TTC549 (cell line): Measurements from ENCODE around the gene PIP5KL1.

Experiments used
- FAIRE-seq: peaks from 2 replicates; lab custom pipeline; 2012; peaks lifted over from hg19 to GRCh38; lab: Jason Lieb, UNC

The PIP5KL1 gene

DNA sequence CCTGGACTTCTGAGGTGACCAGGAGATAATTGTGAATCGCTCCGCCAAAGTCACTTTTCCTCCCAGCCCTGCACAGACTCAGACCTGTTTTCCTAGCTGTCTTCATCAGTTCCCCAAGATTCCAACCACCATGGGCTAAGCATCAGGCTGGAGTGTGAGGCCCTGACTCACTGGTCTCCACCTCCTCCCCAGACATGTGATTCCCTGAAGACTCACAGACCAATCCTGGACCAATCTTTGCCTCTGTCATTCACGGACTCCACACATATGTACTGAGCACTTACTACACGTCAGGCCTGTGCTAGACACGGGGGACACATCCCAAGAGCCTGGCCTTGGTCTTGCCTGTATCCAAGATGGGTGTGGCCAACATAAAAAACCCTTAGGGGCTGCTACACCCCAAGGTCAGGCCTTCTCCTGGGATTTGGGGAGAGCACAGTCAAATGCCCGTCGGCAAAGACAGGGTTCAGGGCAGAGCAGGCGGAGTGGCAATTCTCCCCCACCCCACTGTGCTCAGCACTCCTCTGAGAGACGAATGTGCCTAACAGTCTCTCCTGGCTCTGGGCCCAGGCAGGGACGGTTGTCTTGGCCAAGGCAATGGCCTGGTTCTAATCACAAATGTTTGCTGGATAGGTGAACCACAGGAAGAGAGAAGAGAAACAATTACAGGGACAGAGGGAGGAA is 38.3 kb upstream of the PIP5KL1 start:
- FAIRE-seq: no peak

DNA sequence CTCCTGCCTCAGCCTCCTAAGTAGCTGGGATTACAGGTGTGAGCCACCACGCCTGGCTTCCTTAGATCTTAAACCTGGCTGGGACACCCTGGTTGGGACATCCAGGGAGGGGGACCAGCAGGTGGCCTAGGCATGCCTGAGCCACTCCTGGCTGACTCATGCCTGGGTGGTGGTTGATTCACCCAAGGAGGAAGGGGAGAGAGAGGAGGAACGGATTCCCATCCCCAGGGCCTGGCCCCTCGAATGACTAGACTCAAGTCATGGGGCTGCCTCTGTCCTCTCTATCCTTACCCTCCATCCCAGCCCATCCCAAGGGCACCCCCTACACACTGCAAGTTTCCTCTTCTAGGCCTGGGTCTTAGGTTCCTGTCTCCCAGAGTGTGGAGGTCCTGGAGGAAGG is 37.5 kb upstream of the PIP5KL1 start:
- no peak for FAIRE-seq

DNA sequence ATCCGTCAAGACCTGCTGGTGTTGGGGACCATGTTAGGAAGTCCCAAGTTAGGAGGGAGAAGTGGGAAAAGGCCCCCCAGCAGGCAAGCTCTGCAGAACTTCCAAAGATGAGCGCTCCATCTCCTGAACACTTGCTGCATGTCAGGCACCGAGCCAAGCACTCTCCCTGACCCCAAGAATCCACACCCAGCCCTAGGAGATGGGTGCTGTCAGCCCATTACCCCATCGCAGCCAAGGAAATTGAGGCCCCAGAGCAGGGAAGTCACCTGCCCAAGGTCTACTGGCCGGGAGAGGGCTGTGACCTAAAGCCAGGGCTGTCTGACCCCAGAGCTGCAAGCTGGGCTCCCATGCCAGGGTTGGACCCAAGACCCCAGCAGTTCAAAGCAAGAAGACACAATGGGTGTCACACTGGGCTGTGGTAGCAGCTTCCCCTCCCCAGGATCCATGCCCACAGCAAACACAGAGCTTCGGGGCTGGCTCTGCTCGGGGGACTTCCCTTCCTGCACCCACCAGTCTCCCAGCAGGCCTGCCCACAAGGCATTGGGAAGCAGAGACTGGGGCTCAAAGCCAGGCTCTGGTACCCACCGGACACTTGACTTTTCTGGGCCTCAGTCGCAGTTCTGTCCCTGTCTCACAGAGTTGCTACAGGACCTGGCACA is 36.7 kb upstream of the PIP5KL1 start:
- FAIRE-seq: no peak

DNA sequence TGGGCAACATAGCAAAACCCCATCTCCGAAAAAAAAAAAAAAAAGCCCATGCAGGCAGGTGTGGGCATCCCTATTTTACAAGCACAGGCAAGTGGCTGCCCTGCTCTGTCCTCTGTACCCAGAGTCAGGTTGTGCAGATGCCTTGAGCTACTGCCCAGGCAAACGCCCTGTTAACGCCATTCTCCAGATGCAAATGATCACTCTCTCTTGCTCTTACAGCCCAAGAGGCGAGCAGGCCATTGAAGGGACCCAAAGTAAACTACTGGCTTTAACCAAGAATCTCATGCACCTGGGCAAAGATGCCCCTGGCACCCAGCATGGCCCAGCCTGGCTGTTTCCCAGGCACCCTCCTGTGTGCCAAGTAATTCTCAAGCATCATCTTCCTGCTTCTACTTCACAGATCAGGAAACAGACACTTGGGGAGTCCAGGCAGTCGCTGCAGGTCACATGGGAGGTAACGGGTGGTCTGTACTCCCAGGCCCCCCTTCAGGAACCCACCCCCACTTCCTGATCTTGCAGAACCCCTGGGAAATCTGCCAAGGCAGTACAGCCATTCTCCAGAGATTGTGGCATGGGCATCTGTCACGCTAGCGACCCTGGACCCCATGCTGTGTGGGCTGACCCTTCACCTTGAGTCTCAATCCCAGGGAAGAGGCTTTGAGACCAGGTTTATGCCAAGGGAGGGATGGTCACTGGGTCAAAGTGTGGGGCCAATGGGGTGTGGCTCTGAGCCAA is 36.0 kb upstream of the PIP5KL1 start:
- no peak for FAIRE-seq

DNA sequence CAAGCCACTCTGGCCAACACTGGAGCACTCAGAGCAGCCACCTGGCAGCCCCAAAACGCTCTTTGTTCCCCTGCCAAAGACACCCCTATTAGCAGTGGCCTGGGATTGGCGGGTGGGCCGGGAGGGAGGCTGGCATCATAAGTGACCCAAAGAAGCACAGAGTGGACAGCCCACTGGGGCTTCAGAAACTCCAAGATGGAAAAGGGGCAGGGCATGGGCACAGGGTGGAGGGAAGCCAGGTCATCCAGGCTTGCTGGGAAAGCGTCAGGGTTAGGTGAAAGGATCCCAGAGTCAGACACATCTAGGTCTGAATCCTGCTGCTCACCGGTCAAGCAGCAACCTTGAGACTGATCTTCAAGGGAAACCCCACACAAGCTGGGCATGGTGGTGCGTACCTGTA is 35.4 kb upstream of the PIP5KL1 start:
- FAIRE-seq: no peak

DNA sequence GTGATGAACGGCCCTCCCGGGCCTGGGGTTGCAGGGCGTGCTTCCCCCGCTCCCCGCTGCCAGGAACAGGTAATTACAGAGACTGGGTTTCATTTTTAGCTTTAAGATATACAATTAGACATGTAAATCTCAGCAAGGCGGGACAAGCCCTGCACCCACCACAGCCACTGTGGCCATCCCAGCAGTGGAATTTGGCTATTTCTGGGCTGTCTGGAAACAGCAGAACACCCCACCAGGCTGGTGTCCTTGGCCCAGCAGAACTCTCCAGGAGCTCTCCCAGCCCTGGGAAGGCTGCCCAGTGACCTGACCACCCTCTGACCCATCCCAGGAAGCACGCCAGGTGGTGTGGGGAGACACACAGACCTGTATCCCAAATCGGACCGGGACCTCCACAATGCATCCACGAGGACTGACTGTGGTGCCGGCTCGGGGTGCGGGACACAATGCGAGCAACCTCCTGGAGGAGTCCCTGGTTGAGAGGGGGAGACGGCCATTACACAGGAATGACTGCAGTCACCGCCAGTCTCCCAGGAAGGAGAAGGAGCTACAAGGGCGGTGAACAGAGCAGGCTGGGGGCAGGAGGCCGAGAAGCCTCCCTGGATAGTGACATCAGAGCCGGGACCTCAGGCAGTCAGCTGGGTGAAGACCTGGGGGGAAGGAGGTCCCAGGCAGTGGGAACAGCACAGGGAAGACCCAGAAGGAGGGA is 32.9 kb upstream of the PIP5KL1 start:
- FAIRE-seq: no peak

DNA sequence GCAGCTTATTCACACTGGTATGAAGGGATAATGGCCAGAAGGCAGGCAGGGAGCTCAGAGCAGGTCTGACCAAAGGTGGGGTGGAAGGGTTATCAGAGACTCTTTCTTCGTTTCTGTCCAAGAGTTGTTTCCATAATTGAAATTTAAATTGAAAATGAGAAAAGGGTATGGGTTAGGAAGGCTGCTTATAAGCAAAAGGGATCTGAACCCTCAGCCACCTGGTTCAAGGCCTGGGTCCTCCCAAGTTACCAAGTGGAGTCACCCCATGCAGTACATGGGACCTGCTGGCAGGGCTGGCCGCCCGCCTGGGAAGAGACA is 32.4 kb upstream of the PIP5KL1 start:
- FAIRE-seq: no peak

DNA sequence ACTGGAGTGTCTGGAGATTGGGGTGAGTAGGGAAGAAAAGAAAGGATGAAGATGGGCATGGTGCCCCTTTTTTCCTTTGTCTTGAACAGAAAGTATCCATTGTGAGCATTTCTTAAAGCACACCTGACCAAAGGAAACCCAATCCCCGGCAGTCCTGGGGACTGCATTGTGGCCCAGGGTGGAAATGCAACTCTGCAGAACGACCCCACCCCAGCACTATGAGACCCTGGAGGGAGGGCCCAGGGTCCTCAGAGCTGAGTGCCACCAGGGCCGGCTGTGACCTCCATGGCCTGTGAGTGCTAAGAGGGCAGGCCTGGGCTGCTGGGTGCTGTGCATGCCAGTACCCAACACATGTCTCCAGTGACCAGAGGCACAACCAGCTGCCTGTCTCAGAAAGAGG is 31.7 kb upstream of the PIP5KL1 start:
- no peak for FAIRE-seq

DNA sequence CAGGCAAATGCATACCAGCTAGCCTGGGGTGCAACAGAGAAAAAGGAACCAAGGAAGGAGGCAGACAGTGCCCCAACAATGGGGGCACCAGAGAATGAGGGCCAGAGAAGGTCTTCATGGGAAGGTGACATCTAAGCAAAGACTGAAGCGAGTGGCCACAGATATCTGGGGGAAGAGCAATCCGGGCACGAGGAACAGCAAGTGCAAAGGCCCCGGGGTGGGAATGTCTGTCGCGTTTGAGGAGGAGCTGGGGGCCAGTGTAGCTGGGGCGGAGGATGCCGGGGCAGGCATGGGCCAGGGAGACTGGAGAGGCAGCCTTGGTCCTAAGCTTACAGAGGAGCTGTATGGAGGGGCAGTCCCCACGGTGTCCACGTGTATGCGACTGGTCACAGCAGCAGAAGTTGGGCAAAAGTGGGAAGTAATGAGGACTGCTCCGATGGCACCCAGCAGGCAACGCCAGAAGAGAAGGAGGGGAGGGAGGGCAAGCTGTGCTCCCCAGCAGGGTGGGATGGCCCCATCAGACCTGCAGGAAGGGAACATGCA is 31.1 kb upstream of the PIP5KL1 start:
- FAIRE-seq: no peak

DNA sequence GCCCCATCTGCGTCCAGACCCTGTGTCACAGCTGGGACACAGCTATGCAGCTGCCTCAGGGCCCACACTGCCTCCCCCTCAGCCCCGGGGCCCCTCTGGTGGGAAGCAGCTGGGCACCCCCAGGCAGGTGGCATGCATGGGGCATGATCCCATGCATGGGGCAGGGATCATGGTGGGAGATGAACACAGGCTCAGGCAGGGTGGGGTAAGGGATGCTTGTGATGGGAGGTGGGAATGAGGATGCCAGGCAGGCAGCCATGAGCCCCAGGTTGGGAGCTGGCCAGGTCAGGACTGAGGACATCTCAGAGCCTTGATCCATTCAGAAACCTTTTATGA is 30.5 kb upstream of the PIP5KL1 start:
- no peak for FAIRE-seq

DNA sequence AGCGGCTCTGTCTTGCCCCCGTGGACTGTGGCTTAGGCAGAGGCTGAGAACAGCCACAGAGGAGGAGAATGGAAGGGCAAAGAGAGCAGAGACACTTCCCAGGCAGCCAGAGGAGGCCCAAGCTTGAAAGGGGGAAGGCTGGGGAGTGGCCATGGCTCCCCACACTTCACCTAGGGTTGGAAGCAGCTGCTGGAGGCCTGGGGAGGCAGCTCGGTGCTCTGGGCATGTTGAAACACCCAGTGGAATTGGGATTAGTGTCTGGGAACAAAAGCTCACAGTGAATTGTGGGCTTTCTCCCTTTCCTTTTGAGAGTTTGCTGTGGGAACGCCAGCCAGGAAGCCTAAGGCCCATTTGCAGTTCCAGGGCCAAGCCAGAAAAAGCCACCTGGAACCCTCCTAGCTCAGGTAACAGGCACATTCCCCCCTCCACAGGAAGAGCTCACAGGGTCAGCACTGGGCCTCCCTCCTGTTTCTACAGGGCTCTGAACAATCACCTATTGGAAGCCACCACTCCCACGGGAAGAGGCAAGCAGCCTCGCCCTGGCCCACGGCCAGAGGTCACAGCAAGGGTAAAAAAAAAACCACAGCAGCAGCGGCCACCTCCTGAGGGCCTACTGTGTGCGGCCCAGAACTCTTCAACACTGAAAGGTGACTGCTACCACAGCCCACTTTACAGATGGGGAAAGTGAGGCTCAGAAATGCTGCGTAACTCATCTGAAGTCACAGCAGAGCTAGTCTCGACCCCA is 30.0 kb upstream of the PIP5KL1 start:
- FAIRE-seq: no peak

DNA sequence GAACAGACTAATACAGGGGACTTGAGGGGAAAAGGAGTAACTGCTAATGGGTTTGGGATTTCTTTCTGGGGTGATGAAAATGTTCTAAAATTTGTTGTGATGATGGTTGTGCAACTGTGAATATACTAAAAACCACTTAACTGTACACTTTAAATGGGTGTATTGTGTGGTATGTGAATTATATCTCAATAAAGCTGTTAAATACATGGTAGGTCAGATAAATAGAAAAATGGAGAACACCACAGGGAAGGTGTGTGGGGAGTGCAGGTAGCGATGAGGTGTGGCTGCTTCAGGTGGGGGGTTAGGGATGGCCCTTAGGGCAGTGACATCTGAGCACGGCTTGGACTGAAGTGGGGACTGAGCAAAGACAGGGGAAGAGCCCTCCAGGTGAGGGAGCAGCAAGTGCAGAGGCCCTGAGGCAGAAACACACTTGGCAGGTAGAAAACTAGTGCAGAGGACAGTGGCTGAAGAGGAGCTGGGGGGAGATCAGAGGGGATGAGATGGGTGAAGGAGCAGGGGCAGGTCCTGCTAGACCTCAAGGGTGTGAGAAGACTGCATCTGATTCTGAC is 29.3 kb upstream of the PIP5KL1 start:
- no peak for FAIRE-seq

DNA sequence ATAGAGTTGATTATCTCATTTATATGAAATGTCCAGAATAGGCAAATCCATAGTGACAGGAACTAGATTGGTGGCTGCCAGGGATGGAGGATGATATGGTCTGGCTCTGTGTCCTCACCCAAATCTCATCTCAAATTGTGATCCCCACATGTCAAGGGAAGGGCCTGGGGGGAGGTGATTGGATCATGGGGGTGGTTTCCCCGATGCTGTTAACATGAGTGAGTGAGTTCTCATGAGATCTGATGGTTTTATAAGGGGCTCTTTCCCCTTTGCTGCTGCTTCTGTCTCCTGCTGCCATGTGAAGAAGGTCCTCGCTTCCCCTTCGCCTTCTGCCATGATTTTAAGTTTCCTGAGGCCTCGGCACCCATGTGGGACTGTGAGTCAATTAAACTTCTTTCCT is 28.8 kb upstream of the PIP5KL1 start:
- no peak for FAIRE-seq

DNA sequence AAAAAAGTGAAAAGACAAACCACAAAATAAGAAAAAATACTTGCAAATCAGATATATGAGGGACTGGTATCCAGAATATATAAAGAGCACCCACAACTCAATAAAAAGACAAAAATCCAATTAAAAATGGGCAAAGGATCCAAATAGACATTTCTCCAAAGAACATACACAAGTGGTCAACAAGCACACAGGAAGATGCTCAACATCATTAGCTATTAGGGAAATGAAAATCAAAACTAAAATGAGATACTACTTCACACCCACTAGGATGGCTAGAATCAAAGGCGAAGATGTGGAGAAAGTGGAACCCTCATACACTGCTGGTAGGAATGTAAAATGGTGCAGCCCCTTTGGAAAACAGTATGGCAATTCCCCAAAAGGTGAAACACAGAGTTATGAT is 28.2 kb upstream of the PIP5KL1 start:
- FAIRE-seq: no peak

DNA sequence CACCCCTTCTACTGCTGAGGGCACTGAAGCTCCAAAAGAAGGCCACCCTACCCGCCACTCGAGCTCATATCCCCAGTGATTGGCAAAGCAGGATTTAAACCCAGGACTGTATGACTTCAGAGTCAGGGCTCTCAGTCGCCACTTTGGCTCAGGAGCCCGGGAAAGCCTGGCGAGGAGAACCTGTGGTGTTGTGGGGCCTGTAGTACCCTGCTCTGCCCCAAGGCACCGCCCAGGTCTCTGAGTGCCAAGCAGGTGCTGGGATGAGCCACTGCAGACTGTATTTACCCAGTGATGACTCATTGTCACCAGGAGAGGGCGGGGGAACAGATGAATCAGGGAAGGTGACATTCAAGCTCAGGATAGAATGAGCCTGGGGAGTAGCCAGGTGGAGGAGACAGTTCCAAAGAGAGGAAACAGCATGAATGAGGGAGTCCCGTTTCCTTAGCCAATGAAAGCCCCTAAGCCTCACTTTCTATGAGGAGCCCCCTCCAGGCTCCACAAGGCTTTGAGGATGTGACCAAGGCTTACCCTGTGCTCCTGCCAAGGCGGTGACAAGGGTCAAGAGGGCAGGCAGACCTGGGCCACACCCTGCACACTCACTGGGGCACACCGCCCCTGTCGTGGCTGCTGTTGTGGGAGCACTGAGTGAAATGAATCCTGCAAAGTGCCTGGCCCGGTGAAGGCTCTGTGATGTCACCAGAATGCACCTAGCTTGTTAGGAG is 24.9 kb upstream of the PIP5KL1 start:
- no peak for FAIRE-seq

DNA sequence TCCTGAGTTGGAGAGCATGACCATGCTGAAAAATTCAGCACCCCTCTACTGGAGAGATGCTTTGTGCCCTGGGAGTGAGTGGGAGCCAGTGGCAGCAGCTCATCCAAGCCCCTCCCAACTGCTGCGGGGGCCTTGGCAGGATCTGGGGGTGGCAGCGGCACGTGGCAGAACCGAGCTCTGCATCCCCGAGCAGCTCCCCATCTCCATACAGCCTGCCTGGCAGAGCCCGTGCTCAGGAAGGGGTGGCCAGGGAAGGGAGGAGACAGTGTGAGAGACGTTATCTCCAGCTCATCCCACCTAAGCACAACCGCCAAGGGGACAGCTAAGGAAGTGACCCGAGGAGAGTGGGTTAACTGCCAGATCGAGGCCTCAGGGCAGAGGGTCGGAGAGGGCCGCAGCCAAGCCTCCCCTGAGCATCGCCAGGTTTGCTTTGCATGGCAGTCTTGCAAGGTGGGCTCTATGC is 24.3 kb upstream of the PIP5KL1 start:
- no peak for FAIRE-seq

DNA sequence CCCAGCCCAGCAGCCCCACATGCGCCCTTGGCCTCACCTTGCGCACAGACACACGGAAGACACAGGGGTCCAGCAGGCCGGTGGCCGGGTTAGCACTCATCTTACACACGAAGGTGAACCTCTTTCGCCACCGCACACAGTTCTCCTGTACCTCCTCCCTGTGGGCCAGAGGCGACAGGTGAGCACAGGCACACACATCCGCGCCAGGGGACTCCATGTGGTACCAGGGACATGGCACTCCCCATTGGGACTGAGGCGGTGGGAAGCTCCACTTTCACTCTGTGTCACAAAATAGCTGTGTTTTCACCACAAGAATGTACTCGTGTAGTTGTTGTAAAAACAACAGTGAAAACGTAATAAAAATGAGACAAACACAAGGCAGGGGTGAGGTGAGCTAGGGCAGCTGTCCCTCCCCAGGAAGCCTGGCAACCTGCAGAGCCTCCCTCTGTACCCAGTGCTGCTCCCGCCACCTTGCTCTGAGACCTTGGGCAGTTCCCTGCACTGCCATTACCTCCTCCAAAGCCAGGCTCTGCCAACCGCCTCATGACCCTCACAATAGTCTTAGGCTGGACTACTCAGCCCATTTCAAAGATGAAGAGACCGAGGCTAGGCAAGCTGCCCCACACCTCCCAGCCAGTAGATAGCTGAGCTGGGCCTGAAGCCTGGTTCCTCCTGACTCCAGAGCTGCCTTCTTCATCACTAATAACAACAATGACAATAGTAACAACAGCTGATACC is 23.4 kb upstream of the PIP5KL1 start:
- FAIRE-seq: no peak

DNA sequence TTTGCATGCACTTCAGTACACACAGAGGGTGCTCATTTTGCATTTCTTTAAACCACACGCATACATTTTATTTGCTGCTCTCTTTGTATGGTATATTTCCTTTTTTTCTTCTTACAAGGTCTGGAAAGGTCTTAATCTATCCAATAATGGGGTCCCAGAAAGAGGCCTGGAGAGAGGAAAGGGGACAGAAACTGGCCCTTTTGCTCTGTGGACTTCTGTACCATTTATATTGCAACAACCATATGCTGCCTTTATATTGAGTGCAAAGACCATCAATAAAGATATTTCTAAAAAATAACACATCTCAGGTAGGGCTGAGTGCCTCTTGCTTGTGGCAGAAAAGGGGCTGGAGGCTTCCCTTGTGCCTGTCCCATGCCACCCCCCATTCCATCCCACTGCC is 22.6 kb upstream of the PIP5KL1 start:
- no peak for FAIRE-seq

DNA sequence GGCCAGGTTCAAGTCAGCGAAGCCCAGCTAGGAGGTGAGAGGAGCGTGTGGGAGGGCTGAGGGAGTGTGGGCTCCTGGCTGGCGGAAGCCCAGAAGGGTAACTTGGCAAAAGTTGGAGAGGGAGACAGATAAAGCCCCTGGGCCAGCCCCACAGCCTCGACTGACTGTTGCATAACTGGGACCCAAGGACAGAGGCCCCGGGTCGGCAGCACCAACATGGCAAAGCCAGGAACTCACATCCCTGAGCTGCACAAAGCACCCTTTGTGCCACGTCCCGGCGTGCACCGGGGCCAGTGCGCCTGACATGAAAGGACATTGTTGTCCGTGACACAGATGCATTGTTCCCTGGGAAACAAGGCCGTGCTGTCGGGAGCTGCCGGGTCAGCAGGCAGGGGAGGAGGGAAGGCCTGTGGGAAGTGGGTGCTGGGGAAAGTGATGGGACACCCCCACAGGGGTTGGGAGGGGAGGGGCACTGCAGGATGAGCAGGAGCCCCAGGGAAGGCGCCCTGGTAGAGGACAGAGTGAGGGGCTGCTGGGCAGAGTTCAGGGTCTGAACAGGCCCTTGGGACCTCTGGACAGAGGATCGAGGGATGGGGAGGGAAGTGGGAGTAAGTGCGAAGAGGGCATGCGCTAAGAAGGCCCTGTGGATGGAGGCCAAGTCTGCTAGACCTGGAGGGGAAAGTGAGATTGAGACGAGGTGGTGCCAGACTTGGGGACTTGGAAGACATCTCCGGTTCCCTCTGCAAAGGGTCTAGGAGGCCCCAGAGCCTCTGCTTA is 20.1 kb upstream of the PIP5KL1 start:
- no peak for FAIRE-seq
